SK-N-SH treated with all-trans-retinoic acid at 6 μM for 48 hours (cell line): ENCODE results near the gene CLP1.

Experiments used
- ATAC-seq: fragments of 200-7000 bp; cut with Tn5 transposase; 3 replicates; pipeline ENCODE4 v1.9.1; 2020; ENCODE audit warnings: mild to moderate bottlenecking, moderate library complexity
- ARNTL ChIP-seq: fragments of 450-650 bp; formaldehyde crosslinking; IDR thresholded peaks from 2 replicates; pipeline ENCODE4 v1.5.0; 2020; ENCODE audit warnings: low read depth, mild to moderate bottlenecking, moderate library complexity, borderline replicate concordance
- BACH2 ChIP-seq: fragments of 250-450 bp; sonication (Bioruptor Pico); IDR thresholded peaks from 2 replicates; pipeline ENCODE4 v1.9.0; 2021; ENCODE audit warnings: mild to moderate bottlenecking, borderline replicate concordance
- CSDC2 ChIP-seq: fragments of 250-450 bp; sonication (Bioruptor Pico); IDR thresholded peaks from 2 replicates; pipeline ENCODE4 v1.5.0; 2020; ENCODE audit warnings: mild to moderate bottlenecking, moderate library complexity
- CSRNP3 ChIP-seq: fragments of 250-450 bp; sonication (Bioruptor Pico); IDR thresholded peaks from 2 replicates; pipeline ENCODE4 v1.5.1; 2021; ENCODE audit warnings: mild to moderate bottlenecking, moderate library complexity
- GLIS3 ChIP-seq: fragments of 250-450 bp; sonication (Bioruptor Pico); IDR thresholded peaks from 2 replicates; pipeline ENCODE4 v1.5.0; 2020; ENCODE audit warnings: mild to moderate bottlenecking, moderate library complexity
- ISL1 ChIP-seq: fragments of 250-450 bp; sonication (Bioruptor Pico); IDR thresholded peaks from 2 replicates; pipeline ENCODE4 v2.1.2; 2022; ENCODE audit warnings: mild to moderate bottlenecking, moderate library complexity
- OSR1 ChIP-seq: fragments of 250-450 bp; sonication (Bioruptor Pico); IDR thresholded peaks from 2 replicates; pipeline ENCODE4 v1.8.0; 2022; ENCODE audit warnings: moderate library complexity, mild to moderate bottlenecking, inconsistent platforms
- POU6F1 ChIP-seq: fragments of 250-450 bp; sonication (Bioruptor Pico); IDR thresholded peaks from 2 replicates; pipeline ENCODE4 v1.8.0; 2021; ENCODE audit warnings: low read depth, mild to moderate bottlenecking, moderate library complexity, borderline replicate concordance
- PPARA ChIP-seq: fragments of 250-450 bp; sonication (Bioruptor Pico); IDR thresholded peaks from 2 replicates; pipeline ENCODE4 v1.5.0; 2020; ENCODE audit warnings: mild to moderate bottlenecking, borderline replicate concordance
- RARB ChIP-seq: fragments of 250-450 bp; sonication (Bioruptor Pico); IDR thresholded peaks from 2 replicates; pipeline ENCODE4 v1.8.0; 2021; ENCODE audit warnings: mild to moderate bottlenecking, moderate library complexity
- SNAI2 ChIP-seq: fragments of 250-450 bp; sonication (Bioruptor Pico); IDR thresholded peaks from 2 replicates; pipeline ENCODE4 v1.5.0; 2020; ENCODE audit warnings: mild to moderate bottlenecking, moderate library complexity
- TCF4 ChIP-seq: fragments of 250-450 bp; sonication (Bioruptor Pico); IDR thresholded peaks from 2 replicates; pipeline ENCODE4 v1.8.0; 2021; ENCODE audit warnings: mild to moderate bottlenecking, moderate library complexity, borderline replicate concordance
- TOX ChIP-seq: fragments of 250-450 bp; sonication (Bioruptor Pico); IDR thresholded peaks from 2 replicates; pipeline ENCODE4 v1.8.0; 2021; ENCODE audit warnings: mild to moderate bottlenecking, moderate library complexity, borderline replicate concordance
- TSHZ2 ChIP-seq: fragments of 250-450 bp; sonication (Bioruptor Pico); IDR thresholded peaks from 2 replicates; pipeline ENCODE4 v1.5.0; 2020; ENCODE audit warnings: mild to moderate bottlenecking, moderate library complexity
- ZC3H10 ChIP-seq: fragments of 250-450 bp; sonication (Bioruptor Pico); IDR thresholded peaks from 2 replicates; pipeline ENCODE4 v1.5.1; 2021; ENCODE audit warnings: mild to moderate bottlenecking, moderate library complexity
- ZFP30 ChIP-seq: fragments of 450-650 bp; formaldehyde crosslinking; IDR thresholded peaks from 2 replicates; pipeline ENCODE4 v1.5.0; 2022; ENCODE audit warnings: mild to moderate bottlenecking, moderate library complexity
- ZNF565 ChIP-seq: fragments of 450-650 bp; formaldehyde crosslinking; conservative IDR thresholded peaks from 2 replicates; pipeline ENCODE4 v1.5.0; 2020; ENCODE audit warnings: low read depth, mild to moderate bottlenecking, moderate library complexity
- ZNF70 ChIP-seq: fragments of 450-650 bp; formaldehyde crosslinking; IDR thresholded peaks from 2 replicates; pipeline ENCODE4 v1.5.0; 2020; ENCODE audit warnings: mild to moderate bottlenecking, moderate library complexity
- ZNF8 ChIP-seq: fragments of 450-650 bp; formaldehyde crosslinking; IDR thresholded peaks from 2 replicates; pipeline ENCODE4 v1.5.0; 2020; ENCODE audit warnings: mild to moderate bottlenecking, moderate library complexity
- TF ChIP-seq, protein P1 (sequence below): fragments of 250-450 bp; sonication (Bioruptor Pico); IDR thresholded peaks from 2 replicates; pipeline ENCODE4 v1.5.1; 2020; ENCODE audit warnings: low read depth, mild to moderate bottlenecking, moderate library complexity
- TF ChIP-seq, protein P2 (sequence below): fragments of 250-450 bp; sonication (Bioruptor Pico); IDR thresholded peaks from 2 replicates; pipeline ENCODE4 v1.8.0; 2020; ENCODE audit warnings: mild to moderate bottlenecking, moderate library complexity, borderline replicate concordance

CLP1 gene

DNA sequence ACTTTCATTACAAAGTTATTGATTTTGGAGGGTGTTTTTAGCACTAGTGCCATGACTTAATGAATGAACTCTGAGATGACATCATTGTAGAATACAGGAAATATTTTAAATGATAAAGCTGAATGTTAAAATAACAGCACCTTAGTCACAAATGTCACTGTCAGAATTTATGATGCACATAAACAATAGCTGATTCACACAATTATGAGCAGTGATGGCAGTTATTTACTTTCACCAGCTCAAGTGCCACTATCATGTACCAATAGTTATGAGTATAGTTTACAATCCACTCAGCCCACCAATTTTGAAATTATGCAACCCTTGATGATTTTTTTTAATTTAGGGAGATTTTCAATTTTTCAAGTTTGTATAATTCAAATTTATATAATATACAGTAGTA is 37.1 kb upstream of the CLP1 start:
- ATAC-seq: no peak
- TF ChIP-seq TCF4 (CRISPR knock-in tag): no peak
- no peak for TF ChIP-seq CSRNP3 (CRISPR knock-in tag)
- TF ChIP-seq PPARA (CRISPR knock-in tag): no peak
- TF ChIP-seq BACH2 (CRISPR knock-in tag): no peak
- TF ChIP-seq SNAI2 (CRISPR knock-in tag): no peak
- no peak for TF ChIP-seq ISL1 (CRISPR knock-in tag)
- TF ChIP-seq, protein P1, sequence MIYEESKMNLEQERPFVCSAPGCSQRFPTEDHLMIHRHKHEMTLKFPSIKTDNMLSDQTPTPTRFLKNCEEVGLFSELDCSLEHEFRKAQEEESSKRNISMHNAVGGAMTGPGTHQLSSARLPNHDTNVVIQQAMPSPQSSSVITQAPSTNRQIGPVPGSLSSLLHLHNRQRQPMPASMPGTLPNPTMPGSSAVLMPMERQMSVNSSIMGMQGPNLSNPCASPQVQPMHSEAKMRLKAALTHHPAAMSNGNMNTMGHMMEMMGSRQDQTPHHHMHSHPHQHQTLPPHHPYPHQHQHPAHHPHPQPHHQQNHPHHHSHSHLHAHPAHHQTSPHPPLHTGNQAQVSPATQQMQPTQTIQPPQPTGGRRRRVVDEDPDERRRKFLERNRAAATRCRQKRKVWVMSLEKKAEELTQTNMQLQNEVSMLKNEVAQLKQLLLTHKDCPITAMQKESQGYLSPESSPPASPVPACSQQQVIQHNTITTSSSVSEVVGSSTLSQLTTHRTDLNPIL: no peak
- no peak for TF ChIP-seq ZNF565 (CRISPR knock-in tag)
- no peak for TF ChIP-seq ZNF8 (CRISPR knock-in tag)
- TF ChIP-seq GLIS3 (CRISPR knock-in tag): no peak
- TF ChIP-seq RARB: no peak
- TF ChIP-seq OSR1 (CRISPR knock-in tag): no peak
- no peak for TF ChIP-seq POU6F1 (CRISPR knock-in tag)
- TF ChIP-seq, all 23 proteins: peak for 0

GRCh38 chr11:57622263-57622662 is 35.3 kb upstream of the CLP1 start:
- TF ChIP-seq CSRNP3 (CRISPR knock-in tag) (no peak), ZNF565 (CRISPR knock-in tag) (no peak), ISL1 (CRISPR knock-in tag) (no peak), OSR1 (CRISPR knock-in tag) (no peak), BACH2 (CRISPR knock-in tag) (no peak), CSDC2 (CRISPR knock-in tag) (no peak), ZNF8 (CRISPR knock-in tag) (no peak), PPARA (CRISPR knock-in tag) (no peak)
- TF ChIP-seq, protein P2, sequence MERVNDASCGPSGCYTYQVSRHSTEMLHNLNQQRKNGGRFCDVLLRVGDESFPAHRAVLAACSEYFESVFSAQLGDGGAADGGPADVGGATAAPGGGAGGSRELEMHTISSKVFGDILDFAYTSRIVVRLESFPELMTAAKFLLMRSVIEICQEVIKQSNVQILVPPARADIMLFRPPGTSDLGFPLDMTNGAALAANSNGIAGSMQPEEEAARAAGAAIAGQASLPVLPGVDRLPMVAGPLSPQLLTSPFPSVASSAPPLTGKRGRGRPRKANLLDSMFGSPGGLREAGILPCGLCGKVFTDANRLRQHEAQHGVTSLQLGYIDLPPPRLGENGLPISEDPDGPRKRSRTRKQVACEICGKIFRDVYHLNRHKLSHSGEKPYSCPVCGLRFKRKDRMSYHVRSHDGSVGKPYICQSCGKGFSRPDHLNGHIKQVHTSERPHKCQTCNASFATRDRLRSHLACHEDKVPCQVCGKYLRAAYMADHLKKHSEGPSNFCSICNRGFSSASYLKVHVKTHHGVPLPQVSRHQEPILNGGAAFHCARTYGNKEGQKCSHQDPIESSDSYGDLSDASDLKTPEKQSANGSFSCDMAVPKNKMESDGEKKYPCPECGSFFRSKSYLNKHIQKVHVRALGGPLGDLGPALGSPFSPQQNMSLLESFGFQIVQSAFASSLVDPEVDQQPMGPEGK (CRISPR knock-in tag): no peak
- no peak for ATAC-seq

DNA sequence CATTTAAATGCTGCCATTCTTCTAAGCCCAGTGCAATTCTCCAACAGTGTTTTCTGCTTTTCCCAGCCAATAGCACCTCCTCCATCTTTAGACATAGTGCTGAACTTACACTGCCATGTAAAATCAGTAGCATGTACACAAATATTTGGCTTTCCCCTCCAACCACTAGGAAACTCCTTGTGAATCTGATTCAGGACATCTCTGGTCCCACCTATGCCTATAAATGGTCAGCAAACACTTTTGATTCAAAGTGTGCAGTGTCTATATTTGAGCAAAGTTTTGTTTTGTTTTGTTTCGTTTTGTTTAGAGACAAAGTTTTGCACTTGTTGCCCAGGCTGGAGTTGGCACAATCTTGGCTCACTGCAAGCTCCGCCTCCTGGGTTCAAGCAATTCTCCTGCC is 32.7 kb upstream of the CLP1 start:
- no peak for ATAC-seq
- TF ChIP-seq ZNF565 (CRISPR knock-in tag) (no peak), CSRNP3 (CRISPR knock-in tag) (no peak), POU6F1 (CRISPR knock-in tag) (no peak), BACH2 (CRISPR knock-in tag) (no peak), ZC3H10 (CRISPR knock-in tag) (no peak), CSDC2 (CRISPR knock-in tag) (no peak), TSHZ2 (CRISPR knock-in tag) (no peak), PPARA (CRISPR knock-in tag) (no peak), ARNTL (CRISPR knock-in tag) (no peak), ZNF8 (CRISPR knock-in tag) (no peak), ZFP30 (CRISPR knock-in tag) (no peak), GLIS3 (CRISPR knock-in tag) (no peak), ZNF70 (CRISPR knock-in tag) (no peak), TOX (no peak)
- TF ChIP-seq, protein P1: no peak
